ENCODE data around the gene CGNL1. TPM values are rescaled to one million over a fixed set of nuclear protein-coding genes. Genes with fewer than 3 reads are reported as not detected.

Gene CGNL1
- total RNA-seq, 1 experiment from 2014 or later: 34.6 TPM

GRCh38 chr15:57555270-57555669, 179.0 kb downstream of the CGNL1 start:
- H3K27me3 Mint-ChIP-seq (ENCODE audit: low read depth): no peaks in the 10 kb centered on the region
- Histone ChIP-seq H2BK15ac (ENCODE audit: low read depth, low read length) (no peak overlapping the region), H3K23ac (ENCODE audit: insufficient read length, low read depth, low read length) (no peak overlapping the region), H2BK12ac (ENCODE audit: insufficient read length, low read depth, low read length) (no peak overlapping the region), H3K23me2 (ENCODE audit: insufficient read length, low read depth, low read length, poor library complexity, severe bottlenecking) (no peaks in the 10 kb centered on the region), H3K79me1 (ENCODE audit: insufficient read depth, low read depth, low read length, poor library complexity, severe bottlenecking) (no peaks in the 10 kb centered on the region), H3K18ac (ENCODE audit: insufficient read length, low read depth, low read length) (peak overlapping the region; percentile 25), H3K4me1 (ENCODE audit: insufficient read depth, low read length) (peaks cover 6% of the 10 kb centered on the region; the same call in 1 of the 2 replicates), H4K5ac (ENCODE audit: insufficient read length, low read depth, low read length) (no peak overlapping the region), H2BK120ac (ENCODE audit: low read depth, low read length, poor library complexity, severe bottlenecking) (no peak overlapping the region), H3K79me2 (ENCODE audit: insufficient read depth, low read length) (no peaks in the 10 kb centered on the region), H3K9ac (ENCODE audit: extremely low read depth, insufficient read length, low read length) (no peak overlapping the region), H3K14ac (ENCODE audit: insufficient read depth, low read length) (no peak overlapping the region), H3K9me3 (ENCODE audit: control insufficient read depth, low read depth, low read length) (no peaks in the 10 kb centered on the region), H3K56ac (ENCODE audit: insufficient read length, low read depth, low read length) (no peak overlapping the region), H3K27ac (ENCODE audit: insufficient read length, low read depth, low read length) (no peak overlapping the region), H3T11ph (ENCODE audit: low read length) (no peak overlapping the region), H2AFZ (ENCODE audit: low read length) (no peak overlapping the region), H3K27me3 (ENCODE audit: insufficient read depth, low read length) (no peaks in the 10 kb centered on the region), H2AK5ac (ENCODE audit: insufficient read length, low read length) (no peak overlapping the region), H4K8ac (replicated peaks; ENCODE audit: insufficient read length, low read depth, low read length) (no peak overlapping the region), H2BK5ac (ENCODE audit: insufficient read length, low read length) (no peak overlapping the region), H3K4me2 (ENCODE audit: insufficient read depth, insufficient read length, low read length) (no peak overlapping the region), H4K20me1 (ENCODE audit: control insufficient read depth, insufficient read depth, insufficient read length) (no peaks in the 10 kb centered on the region), H3K4ac (ENCODE audit: low read depth, low read length) (no peak overlapping the region), H2BK20ac (ENCODE audit: low read depth, low read length, poor library complexity, severe bottlenecking) (no peak overlapping the region), H4K91ac (ENCODE audit: insufficient read length, low read depth, low read length) (no peak overlapping the region)
- H3K4me1 Mint-ChIP-seq: peaks cover 37 to 39% of the 10 kb centered on the region in 2 experiments
- H3K9me3 Mint-ChIP-seq: no peaks in the 10 kb centered on the region; a peak in 1 of 5 replicates
- H3K36me3 Mint-ChIP-seq (ENCODE audit: insufficient read depth in 1 of 3, low read depth in 3 of 3): peaks cover 4 to 15% (median 12%) of the 10 kb centered on the region in 3 experiments; a peak in 5 of 7 replicates
- no CpG with 5 or more reads among the region's 3 CpGs for whole genome bisulfite sequencing (ENCODE audit: extremely low coverage, insufficient read length, low lambda C conversion rate)
- H3K4me3 Mint-ChIP-seq: no peak overlapping the region
- H3K27ac Mint-ChIP-seq: peak overlapping the region in 1 of 3 experiments; percentile 31; a peak in 1 of 7 replicates
- no peak for TF ChIP-seq CTCF (conservative IDR thresholded peaks at IDR 0.05)
- no peak for DNase-seq
